ENCODE results near the gene GLIPR2.

Gene GLIPR2

GRCh38 chr9:36141761-36142160 lies 5.2 kb downstream of the GLIPR2 start:
- H3K4me3 ChIP-seq (ENCODE audit: low read depth, low read length) = no peak overlapping the region
- no peak for DNase-seq (ENCODE audit: low read depth)

- no peak for DNase-seq (ENCODE audit: low read depth)
- H3K4me3 ChIP-seq (ENCODE audit: low read depth, low read length) = no peak overlapping the region
Observed at GRCh38 chr9:36142510-36143244, 6.1 kb downstream of the GLIPR2 start.

GRCh38 chr9:36143245-36143641 lies 6.7 kb downstream of the GLIPR2 start:
- no peak overlapping the region for H3K4me3 ChIP-seq (ENCODE audit: low read depth, low read length)
- no peak for DNase-seq (ENCODE audit: low read depth)

- DNase-seq (ENCODE audit: low read depth) = no peak
- H3K4me3 ChIP-seq (ENCODE audit: low read depth, low read length) = no peak overlapping the region
Observed at GRCh38 chr9:36144309-36145232, 8.0 kb downstream of the GLIPR2 start.

- no peak overlapping the region for H3K4me3 ChIP-seq (ENCODE audit: low read depth, low read length)
Observed at GRCh38 chr9:36145970-36146369, 9.4 kb downstream of the GLIPR2 start.

GRCh38 chr9:36146651-36147050 lies 10.1 kb downstream of the GLIPR2 start:
- DNase-seq (ENCODE audit: low read depth) = no peak
- H3K4me3 ChIP-seq (ENCODE audit: low read depth, low read length) = no peak overlapping the region

More at GRCh38 chr9:36145970-36146369, 9.4 kb downstream of the GLIPR2 start:
- no peak for DNase-seq (ENCODE audit: low read depth)

- DNase-seq (ENCODE audit: low read depth) = no peak
- H3K4me3 ChIP-seq (ENCODE audit: low read depth, low read length) = no peak overlapping the region
Observed at GRCh38 chr9:36147441-36148175, 11.1 kb downstream of the GLIPR2 start.

GRCh38 chr9:36148311-36149051 lies 11.9 kb downstream of the GLIPR2 start:
- peak; percentile 95 for DNase-seq (ENCODE audit: low read depth)
- H3K4me3 ChIP-seq (ENCODE audit: low read depth, low read length) = no peak overlapping the region

GRCh38 chr9:36149197-36149596 lies 12.7 kb downstream of the GLIPR2 start:
- H3K4me3 ChIP-seq (ENCODE audit: low read depth, low read length) = no peak overlapping the region
- DNase-seq (ENCODE audit: low read depth) = no peak

GRCh38 chr9:36150574-36151315 lies 14.2 kb downstream of the GLIPR2 start:
- no peak for DNase-seq (ENCODE audit: low read depth)
- H3K4me3 ChIP-seq (ENCODE audit: low read depth, low read length) = no peak overlapping the region

- no peak for DNase-seq (ENCODE audit: low read depth)
Observed at GRCh38 chr9:36151316-36152210, 15.0 kb downstream of the GLIPR2 start.

GRCh38 chr9:36152741-36153438 lies 16.4 kb downstream of the GLIPR2 start:
- no peak for DNase-seq (ENCODE audit: low read depth)
- no peak overlapping the region for H3K4me3 ChIP-seq (ENCODE audit: low read depth, low read length)

More at GRCh38 chr9:36151316-36152210, 15.0 kb downstream of the GLIPR2 start:
- H3K4me3 ChIP-seq (ENCODE audit: low read depth, low read length) = no peak overlapping the region

- H3K4me3 ChIP-seq (ENCODE audit: low read depth, low read length) = no peak overlapping the region
- no peak for DNase-seq (ENCODE audit: low read depth)
Observed at GRCh38 chr9:36153746-36154145, 17.2 kb downstream of the GLIPR2 start.

- H3K4me3 ChIP-seq (ENCODE audit: low read depth, low read length) = no peak overlapping the region
- DNase-seq (ENCODE audit: low read depth) = no peak
Observed at GRCh38 chr9:36154331-36154952, 17.9 kb downstream of the GLIPR2 start.

GRCh38 chr9:36156116-36156515 lies 19.6 kb downstream of the GLIPR2 start:
- H3K4me3 ChIP-seq (ENCODE audit: low read depth, low read length) = no peak overlapping the region
- DNase-seq (ENCODE audit: low read depth) = no peak

GRCh38 chr9:36158122-36158521 lies 21.6 kb downstream of the GLIPR2 start:
- no peak overlapping the region for H3K4me3 ChIP-seq (ENCODE audit: low read depth, low read length)
- no peak for DNase-seq (ENCODE audit: low read depth)

- no peak overlapping the region for H3K4me3 ChIP-seq (ENCODE audit: low read depth, low read length)
- DNase-seq (ENCODE audit: low read depth) = no peak
Observed at GRCh38 chr9:36158917-36159316, 22.4 kb downstream of the GLIPR2 start.
